Psoas muscle (tissue), 8 donors: ENCODE results near the gene SYT13. TPM values are rescaled to one million over a fixed set of nuclear protein-coding genes. Genes with fewer than 3 reads are reported as not detected.

Source experiments
- ATAC-seq, 4 donors: fragments of 200-7000 bp; cut with Tn5 transposase; one replicate each; pipeline ENCODE4 v1.9.1; 2020; ENCODE audit warnings: moderate library complexity in 3 of 4, mild to moderate bottlenecking in 2 of 4
- DNase-seq, 2 donors: peaks; one replicate each; pipeline ENCODE4 v3.0.0-alpha.2; 2020
- H3K27ac ChIP-seq: fragments of 200-600 bp; one replicate; pipeline ENCODE4 v1.8.0; 2022
- H3K27me3 ChIP-seq, 3 donors: fragments of 200-600 bp in 1 of 3; one replicate each; pipeline versions ENCODE4 v1.6.1 to v1.8.0; 2013 to 2022; ENCODE audit warnings: low read length in 2 of 3, mild to moderate bottlenecking in 2 of 3, moderate library complexity in 1 of 3; ENCODE audit not compliant: insufficient read depth in 3 of 3
- H3K36me3 ChIP-seq, 2 donors: fragments of 200-600 bp in 1 of 2; one replicate each; pipeline versions ENCODE4 v1.6.1 to v1.8.0; 2013 to 2022; ENCODE audit warnings: low read depth in 1 of 2, mild to moderate bottlenecking in 1 of 2, moderate library complexity in 1 of 2; ENCODE audit not compliant: insufficient read depth in 1 of 2
- H3K4me1 ChIP-seq: fragments of 200-600 bp; one replicate; pipeline ENCODE4 v1.8.0; 2022
- H3K4me3 ChIP-seq: fragments of 200-600 bp; one replicate; pipeline ENCODE4 v1.8.0; 2022; ENCODE audit warnings: mild to moderate bottlenecking
- H3K9me3 ChIP-seq: fragments of 200-600 bp; one replicate; pipeline ENCODE4 v1.8.0; 2022
- WGBS, 3 donors: extraction: QIAGEN DNeasy Blood & Tissue Kit; methylation state at CpG; one replicate each; pipeline versions ENCODE4 v1.1.6 to v1.1.7; 2013; 5-methylcytosine and 5-hydroxymethylcytosine counted together
- intact Hi-C, 2 donors: fragments of 100-400 bp; cut with DNase I; formaldehyde crosslinking; loops; one replicate each; pipeline versions ENCODE4 v1.11.0 to v1.14.2; 2022
- polyA plus RNA-seq, 3 donors: library from polyadenylated mRNA; stranded (reverse); fragments of 200-250 nt; gene quantifications; one replicate each; pipeline ENCODE4 v1.2.3, GENCODE V29; 2013
- total RNA-seq, 4 donors: library from RNA; stranded (reverse); fragmentation: NEBNext Ultra II Directional in 2 of 4; extraction: Animal tissue kit (Norgen Biotek cat#: 25700) in 2 of 4; gene quantifications; one replicate each; pipeline versions ENCODE4 v1.2.1 to v1.2.4, GENCODE V29; 2021 to 2023
- TF ChIP-seq, protein P1 (sequence below): fragments of 200-600 bp; IDR thresholded peaks from one replicate; pipeline ENCODE4 v1.8.0; 2022; ENCODE audit warnings: antibody characterized with exemption
- donor health status: healthy with polysubstance abuse.
- donor health status: DM: no; HTN: no; CAD: no; lungs with moderate emphysema.
- donor health status: Bipolar disorder and iron deficiency.
- donor health status: healthy.
- donor health status: DM: yes; HTN: yes; CAD: no.
- donor health status: DM: no; HTN: no; CAD: no.
- donor health status: DM: no; HTN: no; CAD: no.
- donor health status: DM: yes; HTN: yes; CAD: no.

The SYT13 gene
- total and polyA plus RNA-seq, 7 donors, result 0.05 to 0.22 (median 0.08) TPM; not detected in 1

DNA sequence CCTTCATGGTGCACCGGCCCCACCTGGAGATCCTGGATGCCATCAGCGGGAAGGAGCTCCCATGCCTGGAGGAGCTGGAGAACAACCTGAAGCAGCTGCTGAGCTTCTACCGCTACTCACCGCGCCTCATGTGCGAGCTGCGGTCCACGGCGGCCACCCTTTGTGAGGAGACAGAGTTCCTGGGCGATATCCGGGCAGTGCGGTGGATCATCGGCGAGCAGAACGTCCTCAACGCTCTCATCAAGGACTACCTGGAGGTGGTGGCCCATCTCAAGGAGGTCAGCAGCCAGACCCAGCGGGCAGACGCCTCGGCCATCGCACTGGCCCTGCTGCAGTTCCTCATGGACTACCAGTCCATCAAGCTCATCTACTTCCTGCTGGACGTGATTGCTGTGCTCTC lies 59.2 kb downstream of the SYT13 start:
- no peaks in the 10 kb centered on the region for H3K9me3 ChIP-seq
- H3K36me3 ChIP-seq, result peaks cover 0 to 24% of the 10 kb centered on the region in 2 donors
- H3K4me3 ChIP-seq, result no peak overlapping the region
- 98% methylated on average over 21 of the region's 21 CpGs for WGBS, 3 donors
- H3K27ac ChIP-seq, result no peak overlapping the region
- H3K4me1 ChIP-seq, result no peaks in the 10 kb centered on the region
- intact Hi-C loops, result no loop called here
- no peak for ATAC-seq
- DNase-seq, result no peak
- no peaks in the 10 kb centered on the region for H3K27me3 ChIP-seq
- TF ChIP-seq, protein P1, sequence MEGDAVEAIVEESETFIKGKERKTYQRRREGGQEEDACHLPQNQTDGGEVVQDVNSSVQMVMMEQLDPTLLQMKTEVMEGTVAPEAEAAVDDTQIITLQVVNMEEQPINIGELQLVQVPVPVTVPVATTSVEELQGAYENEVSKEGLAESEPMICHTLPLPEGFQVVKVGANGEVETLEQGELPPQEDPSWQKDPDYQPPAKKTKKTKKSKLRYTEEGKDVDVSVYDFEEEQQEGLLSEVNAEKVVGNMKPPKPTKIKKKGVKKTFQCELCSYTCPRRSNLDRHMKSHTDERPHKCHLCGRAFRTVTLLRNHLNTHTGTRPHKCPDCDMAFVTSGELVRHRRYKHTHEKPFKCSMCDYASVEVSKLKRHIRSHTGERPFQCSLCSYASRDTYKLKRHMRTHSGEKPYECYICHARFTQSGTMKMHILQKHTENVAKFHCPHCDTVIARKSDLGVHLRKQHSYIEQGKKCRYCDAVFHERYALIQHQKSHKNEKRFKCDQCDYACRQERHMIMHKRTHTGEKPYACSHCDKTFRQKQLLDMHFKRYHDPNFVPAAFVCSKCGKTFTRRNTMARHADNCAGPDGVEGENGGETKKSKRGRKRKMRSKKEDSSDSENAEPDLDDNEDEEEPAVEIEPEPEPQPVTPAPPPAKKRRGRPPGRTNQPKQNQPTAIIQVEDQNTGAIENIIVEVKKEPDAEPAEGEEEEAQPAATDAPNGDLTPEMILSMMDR, result no peak

DNA sequence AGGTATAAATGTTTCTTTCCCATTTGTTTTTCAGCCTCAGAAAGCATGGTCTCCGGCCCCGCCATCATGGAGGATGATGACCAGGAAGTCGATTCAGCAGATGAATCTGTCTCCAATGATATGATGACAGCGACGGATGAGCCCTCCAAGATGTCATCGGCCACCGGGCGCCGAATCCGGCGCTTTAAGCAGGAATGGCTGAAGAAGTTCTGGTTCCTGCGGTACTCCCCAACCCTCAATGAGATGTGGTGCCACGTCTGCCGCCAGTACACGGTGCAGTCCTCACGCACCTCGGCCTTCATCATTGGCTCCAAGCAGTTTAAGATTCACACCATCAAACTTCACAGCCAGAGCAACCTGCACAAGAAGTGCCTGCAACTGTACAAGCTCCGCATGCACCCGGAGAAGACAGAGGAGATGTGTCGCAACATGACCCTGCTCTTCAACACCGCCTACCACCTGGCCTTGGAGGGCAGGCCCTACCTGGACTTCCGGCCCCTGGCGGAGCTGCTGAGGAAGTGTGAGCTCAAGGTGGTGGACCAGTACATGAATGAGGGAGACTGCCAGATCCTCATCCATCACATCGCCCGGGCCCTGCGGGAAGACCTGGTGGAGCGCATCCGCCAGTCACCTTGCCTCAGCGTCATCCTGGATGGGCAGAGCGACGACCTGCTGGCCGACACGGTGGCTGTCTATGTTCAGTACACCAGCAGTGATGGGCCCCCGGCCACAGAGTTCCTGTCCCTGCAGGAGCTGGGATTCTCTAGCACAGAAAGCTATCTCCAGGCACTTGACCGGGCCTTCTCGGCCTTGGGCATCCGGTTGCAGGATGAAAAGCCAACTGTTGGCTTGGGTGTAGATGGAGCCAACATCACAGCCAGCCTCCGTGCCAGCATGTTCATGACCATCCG lies 59.9 kb downstream of the SYT13 start:
- no peak for ATAC-seq
- Histone ChIP-seq H3K27me3 (no peaks in the 10 kb centered on the region), H3K27ac (no peak overlapping the region), H3K36me3 (peaks cover 0 to 24% of the 10 kb centered on the region in 2 donors), H3K4me1 (no peaks in the 10 kb centered on the region), H3K4me3 (no peak overlapping the region), H3K9me3 (no peaks in the 10 kb centered on the region)
- 96 to 97% (median 96%) methylated on average over 39 of the region's 39 CpGs for WGBS, 3 donors
- TF ChIP-seq, protein P1, result no peak
- no peak for DNase-seq
- intact Hi-C loops, result no loop called here

DNA sequence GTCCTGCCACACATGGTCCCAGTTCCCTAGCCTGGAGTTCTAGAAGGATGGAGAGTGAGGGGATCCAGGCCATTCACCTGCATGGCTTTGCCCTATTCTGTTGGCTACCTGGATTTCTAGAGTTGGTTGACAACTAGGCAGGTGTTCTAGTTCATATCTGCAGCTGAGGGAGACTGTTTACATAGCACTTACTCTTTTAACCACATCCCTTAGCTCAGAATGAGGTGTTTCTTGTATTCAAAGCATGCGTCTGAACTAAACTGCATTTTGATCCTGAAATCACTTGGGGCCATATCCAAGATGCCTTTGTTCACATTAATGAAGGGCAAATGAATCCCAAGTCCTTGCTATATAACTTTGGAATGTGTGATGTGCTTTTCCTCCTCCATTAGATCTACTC lies 60.9 kb downstream of the SYT13 start:
- DNase-seq (no peak), ATAC-seq (no peak)
- TF ChIP-seq, protein P1, result no peak
- H3K27me3 ChIP-seq, result no peaks in the 10 kb centered on the region
- no peaks in the 10 kb centered on the region for H3K9me3 ChIP-seq
- intact Hi-C loops, result no loop called here
- no peak overlapping the region for H3K4me3 ChIP-seq
- H3K27ac ChIP-seq, result no peak overlapping the region
- H3K4me1 ChIP-seq, result no peaks in the 10 kb centered on the region
- 91 to 98% (median 96%) methylated on average over 1 of the region's 1 CpG for WGBS, 3 donors
- peaks cover 0 to 24% of the 10 kb centered on the region in 2 donors for H3K36me3 ChIP-seq

DNA sequence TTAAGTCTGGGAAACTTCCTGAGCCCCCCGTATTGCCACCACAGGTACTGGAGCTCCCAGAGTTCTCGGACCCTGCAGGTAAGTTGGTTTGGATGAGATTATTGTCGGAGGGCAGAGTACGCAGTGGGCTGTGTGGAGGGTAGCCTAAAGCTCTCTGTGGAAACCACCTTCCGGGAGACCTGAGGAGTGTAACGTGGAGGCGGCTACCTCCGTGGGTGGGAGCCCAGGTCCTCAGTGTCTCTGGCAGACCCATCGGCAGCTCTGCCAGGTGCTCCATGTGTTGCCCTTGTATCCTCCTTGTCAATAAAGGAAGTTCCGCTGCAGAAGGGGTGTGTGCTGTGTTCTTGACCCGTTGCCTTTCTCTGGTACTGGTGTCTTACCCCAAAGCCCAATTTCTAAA lies 61.4 kb downstream of the SYT13 start:
- Histone ChIP-seq H3K4me3 (no peak overlapping the region), H3K27me3 (no peaks in the 10 kb centered on the region), H3K4me1 (no peaks in the 10 kb centered on the region), H3K36me3 (peaks cover 0 to 24% of the 10 kb centered on the region in 2 donors), H3K27ac (no peak overlapping the region), H3K9me3 (no peaks in the 10 kb centered on the region)
- ATAC-seq, result no peak
- TF ChIP-seq, protein P1, result no peak
- 91 to 98% (median 95%) methylated on average over 11 of the region's 11 CpGs for WGBS, 3 donors
- no peak for DNase-seq
- intact Hi-C loops, result no loop called here
